ENCODE measurements around the gene MBOAT1. TPM values are rescaled to one million over a fixed set of nuclear protein-coding genes. Genes with fewer than 3 reads are reported as not detected.
"Not testable (repeated sequence)": the region's sequence is repeated elsewhere in the genome, so short reads cannot be mapped to it uniquely, and the experiment has no call there.

Gene MBOAT1
- total RNA-seq, 2 experiments from 2014 or later: 5.4 to 6.4 TPM

DNA sequence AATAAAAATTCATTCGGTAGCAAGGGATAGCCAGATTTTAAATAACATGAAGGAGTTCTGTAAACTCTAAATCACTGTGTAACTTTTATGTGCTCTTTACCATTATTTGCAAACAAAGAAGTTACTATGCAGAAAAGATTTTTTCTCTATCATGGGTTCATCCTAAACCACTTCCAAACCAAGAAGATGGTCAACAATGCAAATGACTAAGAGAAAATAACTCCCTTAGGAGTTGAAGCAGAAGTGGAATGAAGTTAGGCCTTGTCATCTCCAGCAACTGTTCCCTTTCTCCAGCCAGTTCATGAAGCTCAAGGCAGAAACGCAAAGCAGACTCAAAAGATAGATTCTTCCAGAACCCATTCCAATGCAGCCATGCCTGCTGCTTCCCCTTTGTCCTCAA lies 66.0 kb downstream of the MBOAT1 start:
- Mint-ChIP-seq H3K9me3 (peaks cover 6% of the 10 kb centered on the region), H3K27ac (no peak overlapping the region), H3K4me3 (no peak overlapping the region), H3K36me3 (ENCODE audit: low read depth) (peaks cover 11% of the 10 kb centered on the region), H3K27me3 (no peaks in the 10 kb centered on the region), H3K4me1 (ENCODE audit: low read depth) (no peaks in the 10 kb centered on the region)
- ATAC-seq: no peak
- intact Hi-C loops (cut with micrococcal nuclease): no loop called here
- TF ChIP-seq, protein P1, sequence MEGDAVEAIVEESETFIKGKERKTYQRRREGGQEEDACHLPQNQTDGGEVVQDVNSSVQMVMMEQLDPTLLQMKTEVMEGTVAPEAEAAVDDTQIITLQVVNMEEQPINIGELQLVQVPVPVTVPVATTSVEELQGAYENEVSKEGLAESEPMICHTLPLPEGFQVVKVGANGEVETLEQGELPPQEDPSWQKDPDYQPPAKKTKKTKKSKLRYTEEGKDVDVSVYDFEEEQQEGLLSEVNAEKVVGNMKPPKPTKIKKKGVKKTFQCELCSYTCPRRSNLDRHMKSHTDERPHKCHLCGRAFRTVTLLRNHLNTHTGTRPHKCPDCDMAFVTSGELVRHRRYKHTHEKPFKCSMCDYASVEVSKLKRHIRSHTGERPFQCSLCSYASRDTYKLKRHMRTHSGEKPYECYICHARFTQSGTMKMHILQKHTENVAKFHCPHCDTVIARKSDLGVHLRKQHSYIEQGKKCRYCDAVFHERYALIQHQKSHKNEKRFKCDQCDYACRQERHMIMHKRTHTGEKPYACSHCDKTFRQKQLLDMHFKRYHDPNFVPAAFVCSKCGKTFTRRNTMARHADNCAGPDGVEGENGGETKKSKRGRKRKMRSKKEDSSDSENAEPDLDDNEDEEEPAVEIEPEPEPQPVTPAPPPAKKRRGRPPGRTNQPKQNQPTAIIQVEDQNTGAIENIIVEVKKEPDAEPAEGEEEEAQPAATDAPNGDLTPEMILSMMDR (IDR thresholded peaks at IDR 0.05): no peak
- ChIA-PET CTCF (no interaction called here), POLR2A (no interaction called here)
- DNase-seq: no peak

DNA sequence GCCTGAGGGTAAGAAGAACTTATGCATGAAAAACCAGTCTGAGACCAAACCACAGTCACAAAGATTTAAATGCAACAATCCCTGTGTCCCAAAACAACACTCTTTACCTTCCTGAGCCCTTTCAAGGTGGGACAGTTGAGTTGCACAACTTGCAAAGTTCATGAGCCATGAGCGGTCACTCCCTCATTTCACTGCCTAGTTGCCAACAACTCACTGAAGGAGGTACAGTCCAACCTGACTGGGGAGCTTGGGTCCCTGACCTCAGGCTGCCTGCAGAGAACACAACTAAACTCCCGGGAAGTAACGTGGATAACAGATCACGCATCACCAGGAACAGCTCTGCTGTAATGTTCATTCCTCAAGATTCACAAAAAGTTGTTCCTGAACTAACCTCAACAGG lies 69.4 kb downstream of the MBOAT1 start:
- intact Hi-C loops (cut with micrococcal nuclease): no loop called here
- H3K4me1 Mint-ChIP-seq (ENCODE audit: low read depth): no peaks in the 10 kb centered on the region
- no peak overlapping the region for H3K27ac Mint-ChIP-seq
- peaks cover 6% of the 10 kb centered on the region for H3K9me3 Mint-ChIP-seq
- TF ChIP-seq, protein P1 (IDR thresholded peaks at IDR 0.05): no peak
- ChIA-PET POLR2A (no interaction called here), CTCF (interaction anchor here (1.3 kb wide), 1 partner anchor 16 kb away, joined by 3 read pairs; no protein-coding TSS in a partner anchor)
- H3K27me3 Mint-ChIP-seq: no peaks in the 10 kb centered on the region
- ATAC-seq: no peak
- peaks cover 11% of the 10 kb centered on the region for H3K36me3 Mint-ChIP-seq (ENCODE audit: low read depth)
- H3K4me3 Mint-ChIP-seq: no peak overlapping the region
- no peak for DNase-seq

DNA sequence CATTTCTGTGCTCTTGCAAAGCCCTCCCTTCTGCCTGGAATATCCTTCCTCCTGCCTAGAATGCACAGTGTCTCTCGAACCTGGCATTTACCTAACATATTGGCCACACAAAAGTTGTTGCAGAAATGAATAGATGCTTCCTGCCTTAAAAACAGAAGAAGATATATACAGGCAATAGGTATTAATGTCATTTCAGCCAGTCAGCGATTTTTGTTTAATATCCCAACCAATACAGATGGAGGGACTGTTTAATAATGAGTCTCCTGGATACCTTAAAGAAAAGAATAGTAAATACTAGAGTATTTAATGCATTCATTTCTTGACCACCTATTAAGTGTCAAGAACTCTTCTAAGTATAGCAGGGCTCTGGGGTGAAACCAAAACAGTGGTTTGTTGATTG lies 70.3 kb downstream of the MBOAT1 start:
- DNase-seq (no peak), ATAC-seq (no peak)
- H3K27ac Mint-ChIP-seq: no peak overlapping the region
- ChIA-PET POLR2A (no interaction called here), CTCF (no interaction called here)
- H3K27me3 Mint-ChIP-seq: no peaks in the 10 kb centered on the region
- H3K9me3 Mint-ChIP-seq: peaks cover 4% of the 10 kb centered on the region
- TF ChIP-seq, protein P1 (IDR thresholded peaks at IDR 0.05): no peak
- intact Hi-C loops (cut with micrococcal nuclease): no loop called here
- no peaks in the 10 kb centered on the region for H3K4me1 Mint-ChIP-seq (ENCODE audit: low read depth)
- H3K4me3 Mint-ChIP-seq: no peak overlapping the region
- H3K36me3 Mint-ChIP-seq (ENCODE audit: low read depth): peaks cover 9% of the 10 kb centered on the region

DNA sequence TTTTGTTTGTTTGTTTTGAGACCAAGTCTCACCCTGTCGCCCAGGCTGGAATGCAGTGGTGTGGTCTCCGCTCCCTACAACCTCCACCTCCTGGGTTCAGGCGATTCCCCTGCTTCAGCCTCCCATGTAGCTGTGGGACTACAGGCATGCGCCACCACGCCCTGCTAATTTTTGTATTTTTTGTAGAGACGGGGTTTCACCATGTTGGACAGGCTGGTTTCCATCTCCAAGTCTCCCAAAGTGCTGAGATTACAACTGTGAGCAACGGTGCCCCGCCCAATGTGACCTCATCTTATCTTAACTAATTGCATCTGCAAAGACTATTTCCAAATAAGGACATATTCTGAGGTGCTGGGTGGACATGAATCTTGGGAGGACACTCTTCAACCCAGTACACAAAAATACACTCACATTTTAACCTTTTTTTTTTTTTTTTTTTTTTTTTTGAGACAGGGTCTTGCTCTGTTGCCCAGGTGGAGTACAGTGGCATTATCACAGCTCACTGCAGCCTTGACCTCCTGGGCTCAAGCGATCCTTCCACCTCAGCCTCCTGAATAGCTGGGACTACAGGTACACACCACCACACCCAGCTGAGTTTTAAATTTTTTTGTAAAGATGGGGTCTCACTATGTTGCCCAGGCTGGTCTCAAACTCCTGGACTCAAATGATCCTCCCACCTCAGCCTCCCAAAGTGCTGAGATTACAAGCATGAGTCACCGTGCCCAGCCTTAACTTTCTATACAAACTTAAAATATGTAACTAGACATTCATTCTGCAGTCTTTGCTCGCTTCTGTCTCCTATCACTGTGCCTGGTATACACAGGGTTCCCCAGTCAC lies 72.9 kb downstream of the MBOAT1 start:
- CTCF ChIA-PET: interaction anchor here (1.5 kb wide), 2 partner anchors 13 kb away, joined by 6 to 7 read pairs; no protein-coding TSS in a partner anchor
- ATAC-seq; intact Hi-C loops (cut with micrococcal nuclease); H3K27me3 Mint-ChIP-seq; H3K9me3 Mint-ChIP-seq; H3K36me3 Mint-ChIP-seq (ENCODE audit: low read depth); H3K27ac Mint-ChIP-seq; DNase-seq; H3K4me1 Mint-ChIP-seq (ENCODE audit: low read depth); H3K4me3 Mint-ChIP-seq; POLR2A ChIA-PET: not testable (repeated sequence)

GRCh38 chr6:20137837-20138236 lies 74.4 kb downstream of the MBOAT1 start:
- Mint-ChIP-seq H3K27me3 (no peaks in the 10 kb centered on the region), H3K4me3 (no peak overlapping the region), H3K27ac (no peak overlapping the region), H3K36me3 (ENCODE audit: low read depth) (peaks cover 3% of the 10 kb centered on the region), H3K9me3 (no peaks in the 10 kb centered on the region), H3K4me1 (ENCODE audit: low read depth) (no peaks in the 10 kb centered on the region)
- ATAC-seq (no peak), DNase-seq (no peak)
- POLR2A ChIA-PET: no interaction called here
- intact Hi-C loops (cut with micrococcal nuclease): no loop called here
- TF ChIP-seq, protein P1 (IDR thresholded peaks at IDR 0.05): no peak
- CTCF ChIA-PET: interaction anchor here (3.0 kb wide), 1 partner anchor 11 kb away, joined by 21 read pairs; no protein-coding TSS in a partner anchor
